Neuron (in vitro differentiated cells): ENCODE results near the gene CSTPP1.
"Not testable (repeated sequence)": the region's sequence is repeated elsewhere in the genome, so short reads cannot be mapped to it uniquely, and the experiment has no call there.

Experiments used
- H2AFZ ChIP-seq: one replicate; pipeline ENCODE4 v1.6.1; 2013; ENCODE audit warnings: low read depth, mild to moderate bottlenecking, inconsistent platforms, low read length, moderate library complexity
- H3K27me3 ChIP-seq: one replicate; pipeline ENCODE4 v1.6.1; 2013; ENCODE audit warnings: low read length; ENCODE audit not compliant: insufficient read depth
- H3K36me3 ChIP-seq: one replicate; pipeline ENCODE4 v1.6.1; 2013; ENCODE audit warnings: low read length; ENCODE audit not compliant: insufficient read depth
- H3K4me1 ChIP-seq: one replicate; pipeline ENCODE4 v1.6.1; 2013; ENCODE audit warnings: low read length; ENCODE audit not compliant: insufficient read depth
- H3K4me3 ChIP-seq: 2 replicates; pipeline ENCODE4 v1.5.1; 2013; ENCODE audit warnings: mild to moderate bottlenecking, low read length, moderate library complexity
- H3K9me3 ChIP-seq: one replicate; pipeline ENCODE4 v1.6.1; 2013; ENCODE audit warnings: low read length

CSTPP1 gene

DNA sequence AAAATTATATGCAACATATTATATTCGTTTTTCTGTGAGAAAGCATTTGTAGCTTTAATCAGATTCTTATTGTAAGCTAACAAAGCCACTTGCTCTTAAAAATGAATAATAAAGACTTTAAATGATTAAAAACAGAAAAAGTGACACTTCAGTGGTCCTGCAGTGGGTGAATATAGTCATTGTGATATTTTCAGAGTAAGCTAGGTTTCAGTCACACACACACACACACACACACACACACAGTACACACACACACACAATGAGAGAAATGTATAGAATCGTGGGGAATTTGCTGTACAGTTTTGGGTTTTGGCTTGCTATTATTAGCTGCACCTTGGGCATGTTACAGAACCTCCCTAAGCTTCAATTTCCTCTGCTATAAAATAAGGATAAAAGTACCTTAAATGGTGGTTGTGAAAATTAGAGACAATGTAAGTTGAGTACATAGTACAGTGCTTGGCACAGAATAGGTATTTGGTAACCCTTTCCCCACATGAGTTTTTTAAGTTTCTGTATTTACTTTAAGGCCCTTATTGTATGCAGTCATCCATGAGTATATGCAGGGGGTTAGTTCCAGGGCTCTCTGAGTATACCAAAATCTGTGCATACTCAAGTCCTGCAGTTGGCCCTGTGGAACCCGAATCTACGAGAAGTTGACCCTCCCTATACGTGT lies 39.8 kb downstream of the CSTPP1 start:
- H3K4me1 ChIP-seq, result peaks cover 34% of the 10 kb centered on the region
- H3K4me3 ChIP-seq, result peak overlapping the region; percentile 0
- no peaks in the 10 kb centered on the region for H3K9me3 ChIP-seq
- H2AFZ ChIP-seq, result no peak overlapping the region
- H3K36me3 ChIP-seq, result peaks cover 3% of the 10 kb centered on the region
- H3K27me3 ChIP-seq, result no peaks in the 10 kb centered on the region

DNA sequence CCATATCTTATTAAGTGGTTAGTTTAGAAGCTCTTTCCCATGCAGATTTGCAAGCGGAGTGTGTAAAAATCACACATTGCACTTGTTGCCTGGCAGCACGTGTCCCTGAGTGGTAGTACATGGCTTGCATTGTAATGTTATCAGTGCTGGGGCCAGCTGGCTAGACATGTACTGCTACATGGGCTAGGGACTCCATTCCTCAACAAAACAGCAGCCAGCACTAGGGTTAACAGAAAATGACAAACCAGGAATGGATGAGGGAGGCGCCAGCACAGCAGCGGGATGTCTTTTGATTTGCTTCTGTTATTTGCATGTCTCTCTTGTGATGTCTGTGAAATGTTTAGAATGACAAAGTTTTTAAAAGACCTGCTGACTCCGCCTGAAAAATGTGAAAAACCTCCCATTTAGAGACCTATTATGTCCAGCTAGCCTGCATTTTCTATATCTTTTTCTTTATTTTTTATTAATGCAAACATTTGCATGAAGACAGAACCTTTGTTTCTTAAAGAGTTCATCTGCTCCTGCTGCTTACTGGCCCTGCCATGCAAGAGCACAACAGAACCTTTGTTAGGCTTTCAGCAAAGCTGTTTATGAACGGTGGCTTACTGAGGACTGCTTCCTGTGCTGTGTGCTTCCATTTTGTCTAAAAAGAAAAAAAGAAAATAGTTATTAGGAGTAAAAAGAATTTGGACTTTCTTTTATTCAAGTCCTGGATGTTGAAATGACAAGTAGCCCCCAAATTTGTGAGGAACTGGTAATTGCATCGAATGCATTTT lies 40.7 kb downstream of the CSTPP1 start:
- Histone ChIP-seq H3K27me3 (no peaks in the 10 kb centered on the region), H3K4me3 (peak overlapping the region; percentile 42), H3K9me3 (no peaks in the 10 kb centered on the region), H2AFZ (no peak overlapping the region), H3K4me1 (peaks cover 34% of the 10 kb centered on the region), H3K36me3 (peaks cover 3% of the 10 kb centered on the region)

DNA sequence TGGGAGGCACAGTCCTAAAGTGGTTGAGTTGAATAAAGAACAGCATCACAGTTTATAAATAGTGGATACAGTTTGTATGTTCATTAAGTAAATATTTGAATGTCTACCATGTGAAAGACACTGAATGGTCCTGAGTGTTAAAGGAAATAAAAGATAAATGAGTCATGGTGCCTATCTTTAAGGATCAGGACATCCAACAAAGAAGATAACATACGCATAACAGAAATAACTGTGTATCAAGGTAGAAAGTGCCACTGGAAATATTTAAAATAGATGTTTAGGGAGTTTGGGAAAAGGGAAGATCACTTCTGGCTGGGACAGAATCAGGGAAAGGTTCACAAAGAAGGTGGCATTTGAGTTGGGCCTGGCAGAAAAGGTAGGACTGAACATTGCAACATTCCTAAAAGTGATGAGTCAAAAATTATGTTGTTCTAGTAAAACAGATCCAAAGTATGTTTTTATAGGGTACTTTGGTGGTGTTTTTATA lies 41.5 kb downstream of the CSTPP1 start:
- no peak overlapping the region for H2AFZ ChIP-seq
- H3K4me1 ChIP-seq, result peaks cover 34% of the 10 kb centered on the region
- H3K36me3 ChIP-seq, result peaks cover 3% of the 10 kb centered on the region
- H3K4me3 ChIP-seq, result peak overlapping the region; percentile 42
- H3K27me3 ChIP-seq, result no peaks in the 10 kb centered on the region
- H3K9me3 ChIP-seq, result no peaks in the 10 kb centered on the region

DNA sequence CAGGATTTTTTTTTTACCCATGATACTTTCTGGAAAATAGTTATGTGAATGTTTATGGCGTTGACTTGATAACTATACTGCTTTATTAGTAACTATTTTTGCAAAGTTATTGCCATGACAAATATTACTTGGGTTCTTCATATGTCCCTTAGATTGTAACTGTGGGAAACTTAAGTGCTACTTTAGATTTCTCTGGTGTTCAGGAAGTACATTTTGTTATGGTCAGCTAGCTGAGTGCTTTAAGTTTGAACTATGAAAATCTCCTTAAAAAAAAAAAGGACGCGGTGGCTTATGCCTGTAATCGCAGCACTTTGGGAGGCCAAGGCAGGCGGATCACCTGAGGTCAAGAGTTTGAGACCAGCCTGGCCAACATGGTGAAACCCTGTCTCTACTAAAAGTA lies 42.8 kb downstream of the CSTPP1 start:
- no peaks in the 10 kb centered on the region for H3K9me3 ChIP-seq
- H3K36me3 ChIP-seq, result no peaks in the 10 kb centered on the region
- H3K4me3 ChIP-seq, result no peak overlapping the region
- no peaks in the 10 kb centered on the region for H3K27me3 ChIP-seq
- no peak overlapping the region for H2AFZ ChIP-seq
- H3K4me1 ChIP-seq, result peaks cover 34% of the 10 kb centered on the region

DNA sequence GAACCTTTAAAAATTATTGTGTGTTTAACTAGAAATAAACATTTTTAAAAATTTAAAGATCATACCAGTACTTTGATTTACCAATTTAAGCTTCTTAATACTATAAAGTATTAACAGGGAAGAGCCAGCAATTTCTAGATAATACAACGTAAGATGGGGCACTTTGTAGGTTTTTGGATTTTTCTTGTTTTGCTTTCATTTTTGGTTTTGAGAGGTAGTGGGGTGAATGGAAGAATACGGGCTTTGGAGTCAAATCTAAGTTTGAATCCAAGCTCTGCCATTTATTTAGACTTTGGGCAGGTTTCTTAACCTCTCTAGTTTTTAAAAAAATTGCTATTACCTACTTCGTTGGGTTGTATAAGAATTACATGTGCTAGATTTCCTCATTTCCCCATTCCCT lies 44.9 kb downstream of the CSTPP1 start:
- no peaks in the 10 kb centered on the region for H3K9me3 ChIP-seq
- H3K36me3 ChIP-seq, result no peaks in the 10 kb centered on the region
- H3K4me1 ChIP-seq, result peaks cover 25% of the 10 kb centered on the region
- no peaks in the 10 kb centered on the region for H3K27me3 ChIP-seq
- H3K4me3 ChIP-seq, result no peak overlapping the region
- no peak overlapping the region for H2AFZ ChIP-seq

DNA sequence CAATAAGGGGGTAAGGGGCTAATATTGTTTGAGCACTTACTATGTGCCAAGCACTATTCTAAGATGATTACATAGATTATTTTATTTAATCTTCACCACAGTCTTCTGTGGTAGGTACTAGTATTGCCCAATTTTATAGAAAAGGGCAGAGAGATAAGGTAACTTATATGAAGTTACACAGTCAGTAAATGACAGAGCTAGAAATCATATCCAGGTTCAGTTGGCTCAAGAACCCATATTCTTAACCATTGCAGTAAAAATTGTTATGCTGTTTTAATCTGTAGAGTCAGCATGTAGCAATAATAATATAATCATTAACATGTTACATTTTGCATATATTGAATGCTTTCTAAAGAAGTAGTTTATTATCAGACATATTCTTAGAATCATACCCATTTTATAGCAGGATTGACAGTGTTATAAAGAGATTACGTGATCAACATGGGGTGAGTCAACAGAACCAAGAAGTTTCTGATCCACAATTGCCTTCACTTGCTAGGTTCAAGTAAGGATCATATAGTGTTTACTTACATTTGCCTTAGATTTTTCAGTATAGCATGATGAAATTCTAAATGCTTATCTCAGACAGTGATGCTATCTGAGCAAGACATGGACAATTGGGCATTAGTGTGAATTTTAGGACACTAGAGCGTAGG lies 46.4 kb downstream of the CSTPP1 start:
- H3K9me3 ChIP-seq, result no peaks in the 10 kb centered on the region
- H2AFZ ChIP-seq, result no peak overlapping the region
- no peak overlapping the region for H3K4me3 ChIP-seq
- no peaks in the 10 kb centered on the region for H3K27me3 ChIP-seq
- H3K4me1 ChIP-seq, result peaks cover 15% of the 10 kb centered on the region
- peaks cover 3% of the 10 kb centered on the region for H3K36me3 ChIP-seq

DNA sequence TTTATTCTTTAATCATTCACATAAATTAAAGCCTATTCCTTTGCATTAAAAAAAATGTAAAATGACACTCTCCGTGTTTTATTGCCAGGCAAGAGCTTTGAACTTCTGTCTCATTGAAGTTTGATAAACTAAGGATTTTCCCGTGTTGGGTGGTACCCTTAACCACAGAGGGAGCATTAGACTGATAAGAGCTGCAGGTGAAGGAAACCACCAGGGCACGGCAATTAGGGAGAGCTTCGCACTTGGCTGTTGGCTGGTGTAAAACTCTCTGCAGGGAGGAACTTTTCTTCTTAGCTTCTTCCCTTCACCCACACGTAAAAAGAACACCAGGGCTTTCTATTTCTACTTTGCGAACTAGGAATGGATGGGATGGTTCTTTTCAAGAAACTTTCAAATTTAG lies 47.0 kb downstream of the CSTPP1 start:
- H3K27me3 ChIP-seq, result no peaks in the 10 kb centered on the region
- peaks cover 6% of the 10 kb centered on the region for H3K36me3 ChIP-seq
- H2AFZ ChIP-seq, result no peak overlapping the region
- H3K4me1 ChIP-seq, result peaks cover 8% of the 10 kb centered on the region
- H3K4me3 ChIP-seq, result no peak overlapping the region
- no peaks in the 10 kb centered on the region for H3K9me3 ChIP-seq

DNA sequence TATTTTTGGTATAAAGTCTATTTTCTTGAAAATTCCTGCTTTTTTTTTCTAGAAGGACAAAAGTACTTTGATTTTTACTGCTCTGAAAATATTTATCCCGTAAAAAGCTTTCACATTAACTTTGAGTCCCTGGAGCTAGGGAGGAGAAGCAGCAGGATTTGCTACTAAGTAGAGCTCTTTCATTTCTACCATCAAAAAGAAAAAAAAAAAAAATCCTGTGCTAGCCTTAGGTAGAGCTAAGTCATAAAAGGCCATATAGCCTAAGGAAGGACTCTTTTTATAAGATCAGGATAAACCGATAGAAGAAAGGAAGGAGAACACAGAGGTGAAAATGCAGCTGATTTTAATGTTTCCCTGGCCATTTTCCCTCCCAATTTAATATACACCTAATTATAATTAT lies 48.0 kb downstream of the CSTPP1 start:
- Histone ChIP-seq H3K36me3 (peaks cover 12% of the 10 kb centered on the region), H3K4me3 (no peak overlapping the region), H3K4me1 (peaks cover 3% of the 10 kb centered on the region), H2AFZ (no peak overlapping the region), H3K9me3 (peaks cover 3% of the 10 kb centered on the region), H3K27me3 (no peaks in the 10 kb centered on the region)

DNA sequence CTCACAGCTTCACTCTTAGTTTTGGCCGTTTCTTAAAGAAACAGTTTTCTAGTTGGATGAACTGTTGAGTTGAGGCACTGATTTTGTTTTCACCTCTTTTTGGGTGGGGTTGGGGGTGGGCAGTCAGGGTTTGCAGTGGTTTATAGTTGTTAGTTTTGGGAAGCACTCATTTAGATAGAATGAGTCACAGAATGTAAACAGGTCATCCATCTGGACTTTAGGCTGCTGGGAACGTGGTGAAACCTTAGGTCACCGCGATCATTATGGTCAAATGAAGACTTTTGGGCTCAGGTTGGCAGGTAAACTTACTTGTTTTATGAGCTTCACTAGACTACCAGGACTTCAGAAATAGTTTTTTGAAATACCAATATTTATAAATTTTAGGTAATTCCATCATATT lies 48.4 kb downstream of the CSTPP1 start:
- H3K27me3 ChIP-seq, result no peaks in the 10 kb centered on the region
- peaks cover 5% of the 10 kb centered on the region for H3K9me3 ChIP-seq
- H2AFZ ChIP-seq, result no peak overlapping the region
- no peak overlapping the region for H3K4me3 ChIP-seq
- peaks cover 13% of the 10 kb centered on the region for H3K36me3 ChIP-seq
- peaks cover 1% of the 10 kb centered on the region for H3K4me1 ChIP-seq

DNA sequence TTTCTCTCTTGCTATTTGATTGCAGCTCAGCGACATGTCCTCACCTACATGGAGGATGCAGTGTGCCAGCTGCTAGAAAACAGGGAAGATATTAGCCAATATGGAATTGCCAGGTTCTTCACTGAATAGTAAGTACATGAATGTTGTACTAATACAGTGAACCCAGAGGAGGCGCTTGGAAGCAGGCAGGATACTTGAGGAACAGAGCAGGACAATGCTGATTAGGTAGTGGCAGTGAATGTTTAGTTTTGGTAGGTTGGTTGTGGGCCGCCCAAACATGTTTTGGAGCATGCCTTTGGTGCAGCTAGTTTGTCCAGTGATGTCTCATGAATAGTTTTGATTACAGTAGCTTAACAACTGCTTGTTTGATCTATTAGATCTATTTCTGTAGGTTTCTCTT lies 50.6 kb downstream of the CSTPP1 start:
- Histone ChIP-seq H3K4me3 (no peak overlapping the region), H3K4me1 (peaks cover 9% of the 10 kb centered on the region), H3K27me3 (no peaks in the 10 kb centered on the region), H3K36me3 (peaks cover 13% of the 10 kb centered on the region), H2AFZ (no peak overlapping the region), H3K9me3 (peaks cover 5% of the 10 kb centered on the region)

DNA sequence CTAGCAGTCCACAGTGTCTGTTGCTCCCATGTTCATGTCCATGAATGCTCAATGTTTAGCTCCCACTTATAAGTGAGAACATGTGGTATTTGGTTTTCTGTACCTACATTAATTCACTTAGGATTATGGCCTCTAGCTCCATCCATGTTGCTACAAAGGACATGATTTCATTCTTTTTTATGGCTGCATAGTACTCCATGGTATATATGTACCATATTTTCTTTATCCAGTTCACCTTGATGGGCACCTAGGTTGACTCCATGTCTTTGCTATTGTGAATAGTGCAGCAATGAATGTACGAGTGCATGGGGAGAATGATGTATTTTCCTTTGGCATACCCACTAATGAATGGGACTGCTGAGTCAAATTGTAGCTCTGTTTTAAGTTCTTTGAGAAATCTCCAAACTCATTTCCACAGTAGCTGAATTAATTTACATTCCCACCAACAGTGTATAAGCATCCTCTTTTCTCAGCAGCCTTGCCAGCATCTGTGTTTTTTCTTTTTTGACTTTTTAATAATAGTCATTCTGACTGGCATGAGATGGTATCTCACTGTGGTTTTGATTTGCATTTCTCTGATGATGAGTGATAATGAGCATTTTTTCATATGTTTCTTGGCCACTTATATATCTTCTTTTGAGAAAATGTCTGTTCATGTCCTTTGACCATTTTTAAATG lies 53.4 kb downstream of the CSTPP1 start:
- not testable (repeated sequence) for H3K27me3 ChIP-seq, H3K4me3 ChIP-seq, H2AFZ ChIP-seq, H3K4me1 ChIP-seq, H3K9me3 ChIP-seq
- H3K36me3 ChIP-seq, result peaks cover 13% of the 10 kb centered on the region

DNA sequence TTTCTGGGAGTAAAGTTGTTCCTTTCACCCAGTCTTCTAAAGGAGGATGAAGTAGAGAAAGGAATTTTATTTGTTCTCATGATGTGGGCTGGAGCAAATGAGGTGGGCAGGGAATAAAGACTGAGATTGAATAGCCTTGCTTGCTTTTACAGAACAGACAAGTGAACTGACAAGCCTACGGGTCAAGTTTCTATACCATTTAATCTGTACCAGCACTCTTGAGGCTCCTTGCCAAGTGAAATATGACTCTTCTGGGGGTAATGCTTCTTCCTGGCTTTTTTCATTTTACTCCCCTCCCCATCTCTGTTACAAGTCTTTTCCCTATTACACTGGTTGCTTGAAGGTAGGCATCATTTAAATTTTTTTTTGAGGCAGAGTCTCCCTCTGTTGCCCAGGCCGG lies 54.8 kb downstream of the CSTPP1 start:
- Histone ChIP-seq H3K36me3 (peaks cover 13% of the 10 kb centered on the region), H2AFZ (no peak overlapping the region), H3K4me1 (peaks cover 9% of the 10 kb centered on the region), H3K9me3 (peaks cover 5% of the 10 kb centered on the region), H3K27me3 (no peaks in the 10 kb centered on the region), H3K4me3 (no peak overlapping the region)

DNA sequence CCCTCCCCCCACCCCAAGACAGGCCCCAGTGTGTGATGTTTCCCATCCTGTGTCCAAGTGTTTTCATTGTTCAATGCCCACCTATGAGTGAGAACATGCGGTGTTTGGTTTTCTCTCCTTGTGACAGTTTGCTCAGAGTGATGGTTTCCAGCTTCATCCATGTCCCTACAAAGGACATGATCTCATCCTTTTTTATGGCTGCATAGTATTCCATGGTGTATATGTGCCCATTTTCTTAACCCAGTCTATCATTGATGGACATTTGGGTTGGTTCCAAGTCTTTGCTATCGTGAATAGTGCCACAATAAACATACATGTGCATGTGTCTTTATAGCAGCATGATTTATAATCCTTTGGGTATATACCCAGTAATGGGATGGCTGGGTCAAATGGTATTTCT lies 55.8 kb downstream of the CSTPP1 start:
- not testable (repeated sequence) for H3K4me1 ChIP-seq, H3K9me3 ChIP-seq, H2AFZ ChIP-seq, H3K36me3 ChIP-seq, H3K27me3 ChIP-seq, H3K4me3 ChIP-seq
